ENCODE results near the gene GPR25. TPM values are rescaled to one million over a fixed set of nuclear protein-coding genes. Genes with fewer than 3 reads are reported as not detected.

The GPR25 gene
- total RNA-seq, 1 experiment from 2014 or later, result not detected

DNA sequence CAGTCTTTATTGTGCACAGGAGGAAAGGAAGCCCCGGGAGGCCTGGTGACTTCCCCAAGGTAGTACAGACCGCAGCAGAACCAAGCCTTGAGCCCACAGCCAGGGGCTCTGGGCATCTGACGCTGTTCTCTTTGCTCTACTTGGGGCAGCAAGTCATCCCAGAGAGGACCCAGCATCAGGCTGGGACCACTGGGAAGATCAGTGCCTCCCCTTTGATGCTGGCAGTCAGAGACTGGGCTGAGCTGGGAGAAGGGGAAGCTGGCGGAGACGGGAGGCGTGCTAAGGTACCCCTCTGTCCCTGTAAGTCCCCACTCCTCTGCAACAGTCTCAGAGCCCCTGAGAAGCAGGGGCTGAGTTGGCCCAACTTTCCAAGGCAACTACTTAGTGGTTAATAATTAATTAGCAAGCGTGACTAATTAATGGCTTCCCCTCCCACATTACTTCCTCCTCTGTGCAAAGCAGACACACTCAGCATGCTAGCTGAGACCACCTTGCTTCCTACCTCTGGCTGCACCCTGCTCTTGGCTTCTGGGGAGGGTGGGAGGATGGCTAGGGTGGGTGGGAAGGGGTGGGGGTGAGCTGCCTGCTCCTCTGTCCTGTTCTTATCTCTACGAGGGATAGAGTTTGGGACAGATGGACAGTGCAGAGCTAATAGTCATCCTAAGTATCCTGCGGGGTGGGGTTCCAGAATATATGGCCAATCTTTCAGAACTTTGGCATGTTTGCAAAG lies 23.2 kb downstream of the GPR25 start:
- H3K9me3 ChIP-seq (replicated peaks), result no peaks in the 10 kb centered on the region
- peaks cover 5% of the 10 kb centered on the region; the same call in 1 of the 2 replicates for H3K36me3 ChIP-seq
- peak overlapping the region; percentile 66 for H3K27ac ChIP-seq
- peak in 1 of 2 experiments; percentile 55 for DNase-seq
- H3K4me1 ChIP-seq, result peaks cover 23% of the 10 kb centered on the region
- no peak overlapping the region for H3K4me3 ChIP-seq
- H3K27me3 ChIP-seq, result no peaks in the 10 kb centered on the region

DNA sequence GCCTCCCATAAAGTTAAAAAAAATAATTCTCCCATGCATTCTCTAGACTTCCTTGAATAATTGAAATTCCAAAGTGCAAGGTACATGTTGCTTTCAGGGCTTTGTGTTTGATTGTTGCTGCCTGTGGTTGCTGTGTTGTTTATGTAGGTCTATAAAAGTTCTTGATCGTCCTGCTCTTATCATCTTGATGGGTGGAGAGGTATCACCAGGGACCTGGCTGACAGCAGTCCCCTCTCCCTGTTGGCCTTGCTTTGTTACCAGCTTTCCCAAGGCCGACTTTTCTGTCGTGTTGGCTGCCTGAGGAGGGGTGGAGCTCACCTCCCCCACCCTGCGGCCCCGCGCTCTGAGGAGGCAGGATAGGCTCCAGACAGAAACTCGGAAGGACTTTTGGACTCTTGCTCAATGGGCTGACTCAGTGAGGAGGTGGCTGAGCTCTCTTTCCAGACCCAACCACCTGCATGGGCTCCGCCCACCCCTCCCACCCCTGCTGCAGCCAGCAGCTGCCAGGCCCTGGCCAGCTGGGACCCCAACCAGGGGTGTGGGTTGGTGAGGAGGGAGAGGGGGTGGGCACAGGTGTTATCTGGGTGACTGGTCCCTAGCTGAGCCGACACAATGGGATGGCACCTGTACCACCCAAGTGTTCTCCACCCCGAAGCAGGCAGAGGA lies 23.9 kb downstream of the GPR25 start:
- peaks cover 23% of the 10 kb centered on the region for H3K4me1 ChIP-seq
- H3K9me3 ChIP-seq (replicated peaks), result no peaks in the 10 kb centered on the region

DNA sequence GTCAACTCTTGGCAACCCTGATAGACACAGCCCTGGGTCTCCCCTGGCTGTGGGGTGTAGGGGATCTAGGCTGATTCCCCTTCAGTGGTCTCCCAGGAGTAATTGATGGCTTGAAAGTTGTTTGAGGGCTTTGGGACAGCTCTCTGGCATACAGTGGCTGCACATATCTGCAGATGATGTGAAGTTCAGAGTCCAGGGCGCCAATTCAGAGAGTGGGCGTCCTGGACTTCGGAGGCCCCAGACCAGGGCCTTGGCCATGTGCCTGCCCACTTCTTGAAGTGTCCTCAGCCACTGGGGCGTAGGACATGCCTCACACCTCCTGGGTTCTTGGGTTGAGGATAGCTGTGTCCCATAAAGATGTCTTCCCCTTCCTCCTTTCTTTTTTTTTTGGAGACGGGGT lies 24.5 kb downstream of the GPR25 start:
- Histone ChIP-seq H3K4me3 (no peak overlapping the region), H3K4me1 (peaks cover 23% of the 10 kb centered on the region), H3K9me3 (replicated peaks) (no peaks in the 10 kb centered on the region), H3K27ac (no peak overlapping the region), H3K36me3 (peaks cover 7% of the 10 kb centered on the region; the same call in 1 of the 2 replicates), H3K27me3 (no peaks in the 10 kb centered on the region)
- no peak for DNase-seq

More for the DNA sequence above, 23.9 kb downstream of the GPR25 start:
- H3K4me3 ChIP-seq, result no peak overlapping the region
- DNase-seq, result no peak
- H3K36me3 ChIP-seq, result peaks cover 5% of the 10 kb centered on the region; the same call in 1 of the 2 replicates
- H3K27ac ChIP-seq, result peak overlapping the region; percentile 20; the same call in 1 of the 2 replicates
- H3K27me3 ChIP-seq, result no peaks in the 10 kb centered on the region

DNA sequence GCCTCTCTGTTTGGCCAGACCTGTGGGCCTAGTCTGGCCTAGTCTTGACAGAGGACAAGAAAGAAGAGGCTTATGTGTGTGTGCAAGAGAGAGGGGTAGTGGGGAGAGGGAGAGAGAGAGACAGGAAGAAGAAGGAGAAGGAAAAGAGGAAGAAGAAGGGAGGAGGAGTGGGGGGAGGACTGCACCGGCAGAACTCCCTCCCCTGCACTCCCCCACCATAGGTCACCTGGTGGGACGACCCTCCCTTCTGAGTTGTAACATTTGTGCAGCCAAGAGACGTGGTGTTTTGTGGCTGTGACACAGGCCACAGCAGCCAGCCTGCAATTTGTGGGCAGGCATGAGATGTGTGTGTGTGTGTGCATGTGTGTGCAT lies 26.2 kb downstream of the GPR25 start:
- H3K4me1 ChIP-seq, result peaks cover 20% of the 10 kb centered on the region
- DNase-seq, result no peak
- no peaks in the 10 kb centered on the region for H3K9me3 ChIP-seq (replicated peaks)
- no peak overlapping the region for H3K4me3 ChIP-seq
- H3K27ac ChIP-seq, result no peak overlapping the region
- H3K36me3 ChIP-seq, result peaks cover 8% of the 10 kb centered on the region; the same call in 1 of the 2 replicates
- no peaks in the 10 kb centered on the region for H3K27me3 ChIP-seq

DNA sequence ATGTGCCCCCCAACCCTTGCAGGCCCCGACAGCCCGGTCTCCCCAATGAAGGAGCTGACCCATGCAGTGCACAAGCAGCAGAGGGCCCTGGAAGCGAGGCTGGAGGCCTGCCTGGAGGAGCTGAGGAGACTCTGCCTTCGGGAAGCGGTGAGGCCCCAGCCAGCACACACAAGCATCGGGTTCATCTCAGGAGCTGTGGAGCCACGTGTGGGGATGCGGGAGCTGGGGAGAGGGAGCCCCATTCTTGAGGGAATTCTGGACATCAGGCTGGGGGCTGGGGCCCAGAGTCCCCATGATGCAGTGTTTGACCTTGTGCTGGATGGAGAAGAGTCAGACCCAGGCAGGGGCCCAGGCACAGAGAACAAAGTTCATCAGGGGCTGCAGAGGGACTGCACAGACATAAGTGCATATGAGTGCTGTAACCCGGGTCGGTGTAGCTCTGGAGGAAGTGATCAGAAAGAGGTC lies 26.7 kb downstream of the GPR25 start:
- Histone ChIP-seq H3K27me3 (no peaks in the 10 kb centered on the region), H3K9me3 (replicated peaks) (no peaks in the 10 kb centered on the region), H3K27ac (no peak overlapping the region), H3K36me3 (peaks cover 8% of the 10 kb centered on the region; the same call in 1 of the 2 replicates), H3K4me1 (peaks cover 18% of the 10 kb centered on the region), H3K4me3 (no peak overlapping the region)
- DNase-seq, result no peak

DNA sequence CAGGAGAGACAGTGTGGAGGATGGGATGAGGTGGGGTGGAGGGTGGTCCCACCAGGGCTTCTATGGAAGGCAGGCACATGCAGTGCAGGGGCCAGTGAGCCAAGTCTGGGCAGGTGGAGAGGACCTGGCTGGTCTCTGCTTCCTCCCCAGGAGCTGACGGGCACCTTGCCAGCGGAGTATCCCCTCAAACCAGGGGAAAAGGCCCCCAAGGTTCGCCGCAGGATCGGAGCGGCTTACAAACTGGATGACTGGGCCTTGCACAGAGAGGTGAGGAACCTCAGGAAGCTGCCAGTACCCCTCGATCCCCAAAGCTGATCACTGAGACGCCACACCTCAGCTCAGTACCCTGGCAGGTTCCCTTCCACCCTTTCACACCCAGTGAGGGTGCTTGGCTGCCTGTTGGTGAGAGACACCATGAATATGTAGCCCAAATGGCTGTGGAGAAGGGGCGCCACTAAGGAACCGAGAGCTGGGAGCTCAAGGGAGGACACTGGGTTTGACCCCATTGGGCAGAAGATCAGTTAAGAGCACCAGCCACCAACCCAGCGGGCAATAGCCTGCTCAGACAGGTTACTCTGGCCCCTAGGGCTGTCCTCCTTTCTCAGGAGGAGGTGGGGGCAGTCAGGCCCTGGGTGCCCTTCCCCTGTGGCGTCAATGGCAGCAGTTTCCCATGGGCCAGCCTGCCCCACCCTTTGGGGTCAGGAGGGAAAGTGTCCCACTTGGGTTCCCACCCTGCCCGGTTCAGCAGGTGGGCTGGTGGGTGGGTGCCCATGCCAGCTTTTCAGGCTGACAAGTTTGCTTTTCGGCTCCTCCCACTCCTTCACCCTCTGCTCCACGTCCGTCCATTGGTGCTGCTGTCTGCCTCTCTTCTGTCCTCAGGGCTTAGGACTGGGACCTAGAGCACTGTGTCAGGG lies 27.4 kb downstream of the GPR25 start:
- Histone ChIP-seq H3K9me3 (replicated peaks) (no peaks in the 10 kb centered on the region), H3K27me3 (no peaks in the 10 kb centered on the region), H3K4me3 (no peak overlapping the region), H3K36me3 (peaks cover 8% of the 10 kb centered on the region; the same call in 1 of the 2 replicates), H3K27ac (no peak overlapping the region), H3K4me1 (peaks cover 11% of the 10 kb centered on the region)
- no peak for DNase-seq

DNA sequence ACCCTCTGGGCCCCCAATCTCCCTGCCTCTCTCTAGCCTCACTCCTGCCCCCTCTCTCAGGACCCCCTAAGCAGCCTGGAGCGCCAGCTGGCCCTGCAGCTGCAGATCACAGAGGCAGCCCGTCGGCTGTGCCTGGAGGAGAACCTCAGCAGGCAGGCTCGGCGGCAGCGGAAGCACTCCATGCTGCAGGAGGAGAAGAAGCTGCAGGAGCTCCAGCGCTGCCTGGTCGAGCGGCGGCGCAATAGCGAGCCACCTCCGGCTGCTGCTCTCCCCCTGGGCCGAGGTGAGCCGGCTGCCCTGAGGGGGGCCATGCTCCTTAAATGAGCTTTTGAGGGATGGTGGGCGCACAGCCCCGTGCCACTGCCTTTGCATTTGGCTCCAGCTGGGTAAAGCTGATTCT lies 28.1 kb downstream of the GPR25 start:
- no peaks in the 10 kb centered on the region for H3K9me3 ChIP-seq (replicated peaks)
- no peak for DNase-seq
- peaks cover 12% of the 10 kb centered on the region; the same call in 1 of the 2 replicates for H3K36me3 ChIP-seq
- peaks cover 4% of the 10 kb centered on the region for H3K4me1 ChIP-seq
- H3K4me3 ChIP-seq, result no peak overlapping the region
- no peaks in the 10 kb centered on the region for H3K27me3 ChIP-seq
- H3K27ac ChIP-seq, result no peak overlapping the region

GRCh38 chr1:200901350-200901749 lies 28.6 kb downstream of the GPR25 start:
- Histone ChIP-seq H3K27me3 (no peaks in the 10 kb centered on the region), H3K4me1 (peaks cover 2% of the 10 kb centered on the region; the same call in 1 of the 2 replicates), H3K36me3 (peaks cover 12% of the 10 kb centered on the region; the same call in 1 of the 2 replicates), H3K4me3 (no peak overlapping the region), H3K9me3 (replicated peaks) (no peaks in the 10 kb centered on the region), H3K27ac (no peak overlapping the region)
- no peak for DNase-seq

DNA sequence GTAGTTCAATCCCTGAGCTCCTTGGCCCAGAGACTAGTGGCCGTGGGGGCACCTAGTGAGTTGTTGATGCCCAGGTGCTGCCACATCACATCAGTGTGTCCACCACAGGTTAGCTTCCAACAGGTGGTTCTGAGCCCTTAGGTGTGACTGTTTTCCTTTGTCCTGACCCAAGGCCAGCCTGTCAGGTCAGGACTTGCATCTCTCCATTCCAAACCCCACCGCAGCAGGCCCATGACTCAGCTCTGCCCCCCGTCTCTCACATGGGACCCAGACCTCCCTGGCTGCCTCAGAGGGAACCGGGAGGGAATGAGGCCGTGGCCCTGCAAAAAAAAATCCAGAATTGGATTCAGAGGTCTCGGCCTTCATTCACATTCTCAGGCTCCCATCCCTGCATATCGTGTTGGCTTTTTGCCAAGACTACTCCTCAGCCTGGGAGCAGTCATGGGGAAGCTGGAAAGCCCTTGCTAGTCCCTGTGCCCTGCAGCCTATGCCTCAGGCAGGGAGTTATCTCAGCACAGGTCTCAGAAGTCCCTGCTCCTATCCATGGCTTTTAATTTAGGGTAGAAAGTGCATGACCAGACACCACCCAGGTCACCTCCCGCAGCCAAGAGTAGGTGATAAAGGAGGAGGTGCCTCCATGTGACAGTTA lies 29.1 kb downstream of the GPR25 start:
- Histone ChIP-seq H3K4me3 (no peak overlapping the region), H3K36me3 (peaks cover 12% of the 10 kb centered on the region; the same call in 1 of the 2 replicates)
- no peak for DNase-seq

GRCh38 chr1:200903793-200904192 lies 31.0 kb downstream of the GPR25 start:
- H3K27me3 ChIP-seq, result no peaks in the 10 kb centered on the region
- H3K36me3 ChIP-seq, result peaks cover 12% of the 10 kb centered on the region; the same call in 1 of the 2 replicates
- H3K4me1 ChIP-seq, result no peaks in the 10 kb centered on the region
- no peak overlapping the region for H3K27ac ChIP-seq
- no peak for DNase-seq
- H3K9me3 ChIP-seq (replicated peaks), result no peaks in the 10 kb centered on the region
- H3K4me3 ChIP-seq, result no peak overlapping the region

More for the DNA sequence above, 29.1 kb downstream of the GPR25 start:
- Histone ChIP-seq H3K27me3 (no peaks in the 10 kb centered on the region), H3K27ac (no peak overlapping the region), H3K4me1 (no peaks in the 10 kb centered on the region; the same call in 1 of the 2 replicates), H3K9me3 (replicated peaks) (no peaks in the 10 kb centered on the region)

DNA sequence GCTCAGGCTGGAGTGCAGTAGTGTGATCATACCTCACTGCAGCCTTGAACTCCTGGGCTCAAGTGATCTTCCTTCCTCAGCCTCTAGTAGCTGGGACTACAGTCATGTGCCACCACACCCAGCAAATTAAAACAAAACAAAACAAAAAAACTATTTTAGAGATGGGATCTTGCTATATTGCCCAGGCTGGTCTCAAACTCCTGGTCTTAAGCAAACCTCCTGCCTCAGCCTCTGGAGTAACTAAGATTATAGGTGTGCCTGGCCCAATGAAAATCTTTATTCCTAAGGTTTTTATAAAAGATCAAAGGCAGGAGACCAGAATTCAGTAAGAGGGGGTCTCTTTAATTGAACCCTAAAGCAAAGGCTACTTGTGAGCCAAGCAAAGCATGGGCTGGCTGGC lies 32.0 kb downstream of the GPR25 start:
- Histone ChIP-seq H3K27me3 (no peaks in the 10 kb centered on the region), H3K27ac (no peak overlapping the region), H3K9me3 (replicated peaks) (no peaks in the 10 kb centered on the region), H3K4me3 (no peak overlapping the region), H3K4me1 (no peaks in the 10 kb centered on the region), H3K36me3 (peaks cover 15% of the 10 kb centered on the region)
- no peak for DNase-seq

GRCh38 chr1:200905411-200906052 lies 32.8 kb downstream of the GPR25 start:
- no peak overlapping the region for H3K27ac ChIP-seq
- no peaks in the 10 kb centered on the region for H3K27me3 ChIP-seq
- H3K9me3 ChIP-seq (replicated peaks), result no peaks in the 10 kb centered on the region
- no peak for DNase-seq
- no peak overlapping the region for H3K4me3 ChIP-seq
- peaks cover 15% of the 10 kb centered on the region for H3K36me3 ChIP-seq
- no peaks in the 10 kb centered on the region for H3K4me1 ChIP-seq

GRCh38 chr1:200906491-200906890 lies 33.7 kb downstream of the GPR25 start:
- Histone ChIP-seq H3K36me3 (peaks cover 15% of the 10 kb centered on the region), H3K27ac (no peak overlapping the region), H3K27me3 (no peaks in the 10 kb centered on the region), H3K9me3 (replicated peaks) (no peaks in the 10 kb centered on the region), H3K4me1 (no peaks in the 10 kb centered on the region), H3K4me3 (no peak overlapping the region)
- no peak for DNase-seq

All from SJCRH30 (cell line).